H9 (cell line): ENCODE results near the gene ASTL. TPM values are rescaled to one million over a fixed set of nuclear protein-coding genes. Genes with fewer than 3 reads are reported as not detected.

ENCODE experiments used
- DNase-seq: peaks from one replicate; pipeline ENCODE4 v3.0.0-alpha.2; 2017
- H2AFZ ChIP-seq: one replicate; pipeline ENCODE4 v1.6.1; 2013; ENCODE audit warnings: mild to moderate bottlenecking, low read length, control low read depth, moderate library complexity
- H2AK5ac ChIP-seq: 2 replicates; pipeline ENCODE4 v1.6.1; 2013; ENCODE audit warnings: low read length, control low read depth, mixed read lengths; ENCODE audit not compliant: insufficient read length
- H2BK120ac ChIP-seq: one replicate; pipeline ENCODE4 v1.6.1; 2013; ENCODE audit warnings: low read depth, mild to moderate bottlenecking, low read length, control low read depth, inconsistent platforms; ENCODE audit not compliant: poor library complexity, severe bottlenecking
- H2BK12ac ChIP-seq: 2 replicates; pipeline ENCODE4 v1.6.1; 2013; ENCODE audit warnings: low read length, control low read depth, mixed read lengths, low read depth; ENCODE audit not compliant: insufficient read length
- H2BK15ac ChIP-seq: 2 replicates; pipeline ENCODE4 v1.6.1; 2013; ENCODE audit warnings: low read depth, low read length, control low read depth
- H2BK20ac ChIP-seq: one replicate; pipeline ENCODE4 v1.6.1; 2013; ENCODE audit warnings: low read depth, mild to moderate bottlenecking, low read length, control low read depth, inconsistent platforms; ENCODE audit not compliant: poor library complexity, severe bottlenecking
- H2BK5ac ChIP-seq: 2 replicates; pipeline ENCODE4 v1.6.1; 2013; ENCODE audit warnings: low read length, control low read depth, mixed read lengths; ENCODE audit not compliant: insufficient read length
- H3K14ac ChIP-seq: 2 replicates; pipeline ENCODE4 v1.6.1; 2013; ENCODE audit warnings: low read length, control low read depth; ENCODE audit not compliant: insufficient read depth
- H3K18ac ChIP-seq: 2 replicates; pipeline ENCODE4 v1.6.1; 2013; ENCODE audit warnings: low read depth, mild to moderate bottlenecking, mixed read lengths, low read length, control low read depth; ENCODE audit not compliant: insufficient read length
- H3K23ac ChIP-seq: 2 replicates; pipeline ENCODE4 v1.6.1; 2013; ENCODE audit warnings: low read length, control low read depth, mixed read lengths, low read depth; ENCODE audit not compliant: insufficient read length
- H3K23me2 ChIP-seq: 2 replicates; pipeline ENCODE4 v1.6.1; 2013; ENCODE audit warnings: low read depth, mild to moderate bottlenecking, mixed read lengths, low read length, control low read depth; ENCODE audit not compliant: insufficient read length, poor library complexity, severe bottlenecking
- H3K27ac ChIP-seq: 2 replicates; pipeline ENCODE4 v1.5.1; 2013; ENCODE audit warnings: low read length, control low read depth, mixed read lengths, low read depth; ENCODE audit not compliant: insufficient read length
- H3K27me3 ChIP-seq: 2 replicates; pipeline ENCODE4 v1.6.1; 2013; ENCODE audit warnings: low read length, control low read depth, inconsistent platforms; ENCODE audit not compliant: insufficient read depth
- H3K4ac ChIP-seq: 2 replicates; pipeline ENCODE4 v1.6.1; 2013; ENCODE audit warnings: low read depth, mild to moderate bottlenecking, control low read depth, inconsistent platforms, low read length, moderate library complexity
- H3K4me1 ChIP-seq: 2 replicates; pipeline ENCODE4 v1.6.1; 2013; ENCODE audit warnings: low read length, control low read depth, inconsistent platforms; ENCODE audit not compliant: insufficient read depth
- H3K4me2 ChIP-seq: 2 replicates; pipeline ENCODE4 v1.6.1; 2013; ENCODE audit warnings: low read length, control low read depth, mixed read lengths; ENCODE audit not compliant: insufficient read length, insufficient read depth
- H3K56ac ChIP-seq: 2 replicates; pipeline ENCODE4 v1.6.1; 2013; ENCODE audit warnings: low read depth, mild to moderate bottlenecking, mixed read lengths, low read length, control low read depth; ENCODE audit not compliant: insufficient read length
- H3K79me1 ChIP-seq: 2 replicates; pipeline ENCODE4 v1.6.1; 2013; ENCODE audit warnings: low read depth, mild to moderate bottlenecking, moderate library complexity, low read length, control low read depth, inconsistent platforms; ENCODE audit not compliant: insufficient read depth, poor library complexity, severe bottlenecking
- H3K79me2 ChIP-seq: 2 replicates; pipeline ENCODE4 v1.6.1; 2013; ENCODE audit warnings: low read length, control low read depth, inconsistent platforms; ENCODE audit not compliant: insufficient read depth
- H3K9ac ChIP-seq: 2 replicates; pipeline ENCODE4 v1.6.1; 2013; ENCODE audit warnings: low read length, control low read depth, mixed read lengths; ENCODE audit not compliant: insufficient read length; ENCODE audit errors: extremely low read depth
- H3K9me3 ChIP-seq: one replicate; pipeline ENCODE4 v1.6.1; 2013; ENCODE audit warnings: low read depth, low read length, inconsistent platforms; ENCODE audit not compliant: control insufficient read depth
- H3T11ph ChIP-seq: one replicate; pipeline ENCODE4 v1.6.1; 2013; ENCODE audit warnings: mild to moderate bottlenecking, low read length, control low read depth, inconsistent platforms
- H4K20me1 ChIP-seq: one replicate; pipeline ENCODE4 v1.6.1; 2013; ENCODE audit not compliant: control insufficient read depth, insufficient read length, insufficient read depth
- H4K5ac ChIP-seq: 2 replicates; pipeline ENCODE4 v1.6.1; 2013; ENCODE audit warnings: low read depth, mild to moderate bottlenecking, mixed read lengths, low read length, control low read depth; ENCODE audit not compliant: insufficient read length
- H4K8ac ChIP-seq: replicated peaks from 2 replicates; pipeline ENCODE4 v1.6.1; 2013; ENCODE audit warnings: low read length, control low read depth, mixed read lengths, low read depth; ENCODE audit not compliant: insufficient read length
- H4K91ac ChIP-seq: 2 replicates; pipeline ENCODE4 v1.6.1; 2013; ENCODE audit warnings: low read depth, mild to moderate bottlenecking, moderate library complexity, mixed read lengths, low read length, control low read depth; ENCODE audit not compliant: insufficient read length
- H3K27ac Mint-ChIP-seq, 3 experiments: 2 replicates in 2 of 3; 3 replicates in 1 of 3; pipeline ENCODE4 v1.8.0; 2020 to 2021; ENCODE audit warnings: mixed read lengths in 3 of 3, mild to moderate bottlenecking in 1 of 3, moderate library complexity in 1 of 3
- H3K27me3 Mint-ChIP-seq: 2 replicates; pipeline ENCODE4 v1.8.0; 2021; ENCODE audit warnings: low read depth, mild to moderate bottlenecking, moderate library complexity, mixed read lengths
- H3K36me3 Mint-ChIP-seq, 3 experiments: 2 replicates in 2 of 3; 3 replicates in 1 of 3; pipeline ENCODE4 v1.8.0; 2020 to 2021; ENCODE audit warnings: low read depth in 3 of 3, mixed read lengths in 3 of 3; ENCODE audit not compliant: insufficient read depth in 1 of 3
- H3K4me1 Mint-ChIP-seq, 2 experiments: 2 replicates each; pipeline ENCODE4 v1.8.0; 2020; ENCODE audit warnings: mixed read lengths in 2 of 2
- H3K4me3 Mint-ChIP-seq, 2 experiments: 2 replicates in 1 of 2; 3 replicates in 1 of 2; pipeline ENCODE4 v1.8.0; 2020 to 2021; ENCODE audit warnings: mild to moderate bottlenecking in 2 of 2, mixed read lengths in 2 of 2, moderate library complexity in 1 of 2
- H3K9me3 Mint-ChIP-seq, 2 experiments: 2 replicates in 1 of 2; 3 replicates in 1 of 2; pipeline ENCODE4 v1.8.0; 2020; ENCODE audit warnings: mild to moderate bottlenecking in 2 of 2, mixed read lengths in 2 of 2, moderate library complexity in 1 of 2
- CTCF ChIP-seq: fragments of 200-600 bp; sonication (generic); conservative IDR thresholded peaks from 3 replicates; pipeline ENCODE4 v1.8.0; 2021; ENCODE audit warnings: antibody characterized with exemption, mild to moderate bottlenecking
- WGBS: extraction: QIAGEN DNeasy Blood & Tissue Kit; methylation state at CpG from one replicate; pipeline ENCODE4 v1.1.7; 2013; ENCODE audit warnings: missing lambda C conversion rate, low lambda C conversion rate, mixed read lengths; ENCODE audit not compliant: insufficient read length; ENCODE audit errors: extremely low coverage; 5-methylcytosine and 5-hydroxymethylcytosine counted together
- total RNA-seq: library from RNA; stranded (reverse); gene quantifications from 2 replicates; pipeline ENCODE4 v1.2.1, GENCODE V29; 2021

Gene ASTL
- total RNA-seq, 1 experiment from 2014 or later = 0.81 TPM

GRCh38 chr2:96095116-96095636, 43.1 kb downstream of the ASTL start:
- Histone ChIP-seq H2BK15ac (no peak overlapping the region), H3K14ac (no peak overlapping the region), H4K8ac (no peak overlapping the region), H2BK5ac (no peak overlapping the region), H4K5ac (no peak overlapping the region), H2BK120ac (no peak overlapping the region), H2AFZ (no peak overlapping the region), H3K4ac (no peak overlapping the region), H3K27ac (no peak overlapping the region), H2BK12ac (no peak overlapping the region), H4K20me1 (no peaks in the 10 kb centered on the region), H3K4me1 (no peaks in the 10 kb centered on the region; the same call in 1 of the 2 replicates), H3K4me2 (no peak overlapping the region), H2BK20ac (no peak overlapping the region), H3K27me3 (no peaks in the 10 kb centered on the region), H3K18ac (no peak overlapping the region), H4K91ac (no peak overlapping the region), H3K79me1 (no peaks in the 10 kb centered on the region), H3K9me3 (no peaks in the 10 kb centered on the region), H3K9ac (no peak overlapping the region), H3T11ph (no peak overlapping the region), H3K23me2 (no peaks in the 10 kb centered on the region), H3K23ac (no peak overlapping the region), H3K79me2 (no peaks in the 10 kb centered on the region), H2AK5ac (no peak overlapping the region), H3K56ac (no peak overlapping the region)
- peaks cover 25 to 36% of the 10 kb centered on the region in 2 experiments for H3K4me1 Mint-ChIP-seq
- no peak for TF ChIP-seq CTCF
- H3K9me3 Mint-ChIP-seq = no peaks in the 10 kb centered on the region; a peak in 2 of 5 replicates
- no peak overlapping the region for H3K4me3 Mint-ChIP-seq
- no peaks in the 10 kb centered on the region; the same call in 1 of the 2 replicates for H3K27me3 Mint-ChIP-seq
- DNase-seq = no peak
- no peak overlapping the region for H3K27ac Mint-ChIP-seq
- WGBS = no CpG with 5 or more reads among the region's 7 CpGs
- no peaks in the 10 kb centered on the region for H3K36me3 Mint-ChIP-seq
